SKM-1 (cell line): ENCODE data around the gene MMP24.
A peak's percentile ranks its signal among the peaks of the same experiment; 100 is the strongest.
"Not testable (repeated sequence)": the region's sequence is repeated elsewhere in the genome, so short reads cannot be mapped to it uniquely, and the experiment has no call there.

Source experiments
- DNase-seq: peaks from one replicate; lab custom pipeline; 2025; ENCODE audit not compliant: unreplicated experiment; lab: John Stamatoyannopoulos, UW

The MMP24 gene

GRCh38 chr20:35216541-35216940 is 9.9 kb upstream of the MMP24 start:
- no peak for DNase-seq

GRCh38 chr20:35223941-35224340 is 2.5 kb upstream of the MMP24 start:
- no peak for DNase-seq

- DNase-seq: no peak
Observed at GRCh38 chr20:35224536-35224935, 2.0 kb upstream of the MMP24 start.

GRCh38 chr20:35225319-35226125 is 968 bp upstream of the MMP24 start:
- DNase-seq: no peak

- no peak for DNase-seq
Observed at GRCh38 chr20:35226884-35227681, 593 bp downstream of the MMP24 start.

GRCh38 chr20:35232575-35232974 is 6.1 kb downstream of the MMP24 start:
- no peak for DNase-seq

GRCh38 chr20:35235881-35236280 is 9.4 kb downstream of the MMP24 start:
- no peak for DNase-seq

GRCh38 chr20:35237486-35237885 is 11.0 kb downstream of the MMP24 start:
- DNase-seq: no peak

GRCh38 chr20:35238170-35238569 is 11.7 kb downstream of the MMP24 start:
- DNase-seq: peak; percentile 85

GRCh38 chr20:35238735-35239134 is 12.2 kb downstream of the MMP24 start:
- DNase-seq: no peak

GRCh38 chr20:35240083-35240810 is 13.8 kb downstream of the MMP24 start:
- no peak for DNase-seq

- DNase-seq: no peak
Observed at GRCh38 chr20:35240811-35241293, 14.4 kb downstream of the MMP24 start.

GRCh38 chr20:35243317-35243716 is 16.8 kb downstream of the MMP24 start:
- no peak for DNase-seq

GRCh38 chr20:35243986-35244385 is 17.5 kb downstream of the MMP24 start:
- DNase-seq: no peak

GRCh38 chr20:35246723-35247122 is 20.2 kb downstream of the MMP24 start:
- DNase-seq: no peak

GRCh38 chr20:35248641-35249475 is 22.4 kb downstream of the MMP24 start:
- no peak for DNase-seq

- DNase-seq: no peak
Observed at GRCh38 chr20:35251613-35251940, 25.1 kb downstream of the MMP24 start.

- no peak for DNase-seq
Observed at GRCh38 chr20:35252037-35252461, 25.6 kb downstream of the MMP24 start.

- not testable (repeated sequence) for DNase-seq
Observed at GRCh38 chr20:35252598-35252997, 26.1 kb downstream of the MMP24 start.

- no peak for DNase-seq
Observed at GRCh38 chr20:35253010-35253409, 26.5 kb downstream of the MMP24 start.
